Measurements from ENCODE around the gene SYNE1. TPM values are rescaled to one million over a fixed set of nuclear protein-coding genes. Genes with fewer than 3 reads are reported as not detected.

SYNE1 gene
- total and polyA plus RNA-seq, 10 of the 15 experiments (the other 5 are each of a cell fraction or from before 2014, with no cell fraction given), result 2.3 to 28.7 (median 14.1) TPM

GRCh38 chr6:152170702-152171667 lies 466.2 kb downstream of the SYNE1 start (continued):
- TF ChIP-seq SREBF2 (IDR thresholded peaks at IDR 0.05; ENCODE audit: low read length), result no peak
- no peak for TF ChIP-seq ATF3 (IDR thresholded peaks at IDR 0.05; ENCODE audit: borderline replicate concordance, extremely low read depth, low read depth, low read length)
- no peak for TF ChIP-seq MYB (IDR thresholded peaks at IDR 0.05; ENCODE audit: borderline replicate concordance, low read depth, low read length)
- TF ChIP-seq MEF2B (IDR thresholded peaks at IDR 0.05; ENCODE audit: partially characterized antibody, poor library complexity, severe bottlenecking), result peak; percentile 85
- TF ChIP-seq TCF7 (IDR thresholded peaks at IDR 0.05; ENCODE audit: borderline replicate concordance), result peak; percentile 86; the same call in 1 of the 2 replicates
- 0 out of 2 replicates have a peak, but pooled peaks have one; percentile 24 for TF ChIP-seq TCF12 (IDR thresholded peaks at IDR 0.05; ENCODE audit: low read depth, low read length)
- TF ChIP-seq CREB1 (IDR thresholded peaks at IDR 0.05; ENCODE audit: low read depth), result peak; percentile 37; the same call in 1 of the 2 replicates
- TF ChIP-seq PRDM15 (CRISPR knock-in tag; IDR thresholded peaks at IDR 0.05), result no peak
- TF ChIP-seq BACH1 (IDR thresholded peaks at IDR 0.05; ENCODE audit: borderline replicate concordance), result peak; percentile 95
- TF ChIP-seq CBX3 (IDR thresholded peaks at IDR 0.05; ENCODE audit: borderline replicate concordance, low read depth), result no peak
- TF ChIP-seq NR2C1 (IDR thresholded peaks at IDR 0.05), result no peak
- peak; percentile 91 for TF ChIP-seq PAX5 (IDR thresholded peaks at IDR 0.05; ENCODE audit: borderline replicate concordance, low read depth, low read length)
- TF ChIP-seq SMAD1 (IDR thresholded peaks at IDR 0.05; ENCODE audit: low read depth, partially characterized antibody), result peak; percentile 67
- TF ChIP-seq KLF5 (IDR thresholded peaks at IDR 0.05; ENCODE audit: partially characterized antibody), result peak; percentile 94
- TF ChIP-seq PKNOX1 (IDR thresholded peaks at IDR 0.05), result peak; percentile 51; the same call in 1 of the 2 replicates
- peak; percentile 80 for TF ChIP-seq ATF2 (IDR thresholded peaks at IDR 0.05; ENCODE audit: low read length)
- TF ChIP-seq ZNF274 (IDR thresholded peaks at IDR 0.05; ENCODE audit: insufficient read depth, insufficient read length), result no peak
- TF ChIP-seq NFYB (IDR thresholded peaks at IDR 0.05; ENCODE audit: insufficient read depth, low read depth, low read length), result 0 out of 2 replicates have a peak, but pooled peaks have one; percentile 22
- TF ChIP-seq BCLAF1 (IDR thresholded peaks at IDR 0.05), result no peak
